PFSK-1 (cell line): ENCODE results near the gene CABLES2.

Experiments
- POLR2AphosphoS5 ChIP-seq: IDR thresholded peaks from 2 replicates; pipeline ENCODE4 v1.6.1; 2012; ENCODE audit warnings: low read depth, mild to moderate bottlenecking, control low read depth, low read length, moderate library complexity
- TAF1 ChIP-seq: IDR thresholded peaks from 2 replicates; pipeline ENCODE4 v1.6.1; 2012; ENCODE audit warnings: low read length, control low read depth, borderline replicate concordance; ENCODE audit not compliant: insufficient read depth

- no peak for TF ChIP-seq TAF1
- no peak for TF ChIP-seq POLR2AphosphoS5
These were observed 44.2 kb upstream of the CABLES2 start for GRCh38 chr20:62451156-62451767.
